GM12873 (cell line): Measurements from ENCODE around the gene BHLHA15.

Experiments
- TF ChIP-seq, protein P1 (sequence below): IDR thresholded peaks from 2 replicates; pipeline ENCODE4 v1.5.1; 2012; ENCODE audit warnings: low read depth, mild to moderate bottlenecking, moderate library complexity, low read length, control low read depth; ENCODE audit not compliant: insufficient read depth; ENCODE audit errors: missing control alignments

BHLHA15 gene

DNA sequence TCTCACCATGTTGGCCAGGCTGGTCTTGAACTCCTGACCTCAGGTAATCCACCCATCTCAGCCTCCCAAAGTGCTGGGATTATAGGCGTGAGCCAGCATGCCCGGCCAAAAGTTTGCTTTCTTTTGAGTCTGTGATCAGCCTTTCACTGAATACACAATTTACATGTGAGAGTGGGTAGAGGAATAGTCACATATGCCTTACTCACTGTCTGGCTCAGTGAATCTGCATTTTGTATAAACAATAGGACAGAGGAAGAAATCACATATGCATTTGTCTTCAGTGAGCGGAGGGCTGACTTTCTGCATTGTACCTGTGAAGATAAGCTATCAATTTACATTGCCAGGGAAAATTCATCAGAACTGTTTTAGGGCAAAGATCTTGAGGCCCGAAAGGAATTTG, 43.3 kb downstream of the BHLHA15 start:
- TF ChIP-seq, protein P1, sequence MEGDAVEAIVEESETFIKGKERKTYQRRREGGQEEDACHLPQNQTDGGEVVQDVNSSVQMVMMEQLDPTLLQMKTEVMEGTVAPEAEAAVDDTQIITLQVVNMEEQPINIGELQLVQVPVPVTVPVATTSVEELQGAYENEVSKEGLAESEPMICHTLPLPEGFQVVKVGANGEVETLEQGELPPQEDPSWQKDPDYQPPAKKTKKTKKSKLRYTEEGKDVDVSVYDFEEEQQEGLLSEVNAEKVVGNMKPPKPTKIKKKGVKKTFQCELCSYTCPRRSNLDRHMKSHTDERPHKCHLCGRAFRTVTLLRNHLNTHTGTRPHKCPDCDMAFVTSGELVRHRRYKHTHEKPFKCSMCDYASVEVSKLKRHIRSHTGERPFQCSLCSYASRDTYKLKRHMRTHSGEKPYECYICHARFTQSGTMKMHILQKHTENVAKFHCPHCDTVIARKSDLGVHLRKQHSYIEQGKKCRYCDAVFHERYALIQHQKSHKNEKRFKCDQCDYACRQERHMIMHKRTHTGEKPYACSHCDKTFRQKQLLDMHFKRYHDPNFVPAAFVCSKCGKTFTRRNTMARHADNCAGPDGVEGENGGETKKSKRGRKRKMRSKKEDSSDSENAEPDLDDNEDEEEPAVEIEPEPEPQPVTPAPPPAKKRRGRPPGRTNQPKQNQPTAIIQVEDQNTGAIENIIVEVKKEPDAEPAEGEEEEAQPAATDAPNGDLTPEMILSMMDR: no peak

DNA sequence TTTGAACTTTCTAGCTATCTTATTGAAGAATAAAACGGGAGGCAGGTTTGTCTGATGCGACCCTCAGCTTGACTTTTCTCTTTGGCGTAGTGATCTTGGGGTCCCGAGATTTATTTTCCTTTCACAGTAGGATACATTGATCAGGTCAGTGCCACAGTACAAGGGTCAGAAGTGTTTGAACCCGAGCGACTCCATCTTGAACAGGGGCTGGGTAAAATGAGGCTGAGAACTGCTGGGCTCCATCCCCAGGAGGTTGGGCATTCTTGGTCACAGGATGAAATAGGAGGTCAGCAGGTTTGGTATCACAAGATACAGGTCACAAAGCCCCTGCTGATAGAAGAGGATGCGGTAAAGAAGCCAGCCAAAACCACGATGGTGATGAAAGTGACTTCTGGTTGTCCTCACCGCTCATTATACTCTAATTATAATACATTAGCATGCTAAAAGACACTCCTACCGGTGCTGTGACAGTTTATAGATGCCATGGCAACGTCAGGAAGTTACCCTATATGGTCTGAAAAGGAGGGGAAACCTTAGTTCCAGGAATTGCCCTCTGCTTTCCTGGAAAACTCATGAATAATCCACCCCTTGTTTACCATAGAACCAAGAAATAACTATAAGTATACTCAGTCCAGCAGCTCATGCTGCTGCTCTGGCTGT, 43.8 kb downstream of the BHLHA15 start:
- TF ChIP-seq, protein P1: no peak

DNA sequence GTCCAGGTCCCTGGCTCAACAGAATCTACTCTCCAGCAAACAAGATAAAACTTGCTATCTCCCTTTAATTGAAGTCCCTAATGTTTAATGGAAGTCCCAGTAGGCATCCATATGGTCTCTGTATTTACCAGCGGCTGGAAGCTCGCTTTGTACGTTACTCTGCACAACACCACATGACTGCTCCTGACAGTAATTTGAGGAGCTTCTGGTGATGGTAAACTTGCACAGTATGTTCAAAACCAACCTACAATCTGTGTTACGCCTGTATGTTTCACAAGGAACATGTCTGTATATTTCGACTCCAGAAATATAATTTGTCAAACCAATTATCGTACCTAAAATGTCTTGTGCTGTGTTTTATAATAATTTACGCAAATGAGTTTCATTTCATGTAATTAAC, 45.2 kb downstream of the BHLHA15 start:
- TF ChIP-seq, protein P1: no peak

DNA sequence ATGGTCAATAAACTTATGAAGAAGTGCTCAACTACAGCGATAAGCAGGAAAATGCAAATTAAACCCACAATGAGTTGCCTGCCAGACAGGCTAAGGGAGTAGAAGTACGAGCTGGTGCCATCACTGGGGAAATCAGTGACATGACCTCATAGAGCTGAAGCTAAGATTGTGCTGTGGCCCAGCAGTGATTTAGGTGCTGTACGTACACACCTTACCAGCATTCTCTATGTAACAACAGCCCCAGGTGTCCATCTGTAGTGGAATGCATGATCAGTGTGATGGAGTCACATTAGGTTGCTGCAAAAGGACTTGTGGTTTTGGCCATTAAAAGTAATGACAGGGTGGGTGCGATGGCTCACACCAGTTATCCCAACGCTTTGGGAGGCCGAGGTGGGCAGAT, 46.5 kb downstream of the BHLHA15 start:
- TF ChIP-seq, protein P1: no peak
